ENCODE data around the gene FLYWCH1. TPM values are rescaled to one million over a fixed set of nuclear protein-coding genes. Genes with fewer than 3 reads are reported as not detected.

FLYWCH1 gene
- total and polyA plus RNA-seq, 10 of the 15 experiments (the other 5 are each of a cell fraction or from before 2014, with no cell fraction given) = 0.47 to 33.8 (median 11.2) TPM

DNA sequence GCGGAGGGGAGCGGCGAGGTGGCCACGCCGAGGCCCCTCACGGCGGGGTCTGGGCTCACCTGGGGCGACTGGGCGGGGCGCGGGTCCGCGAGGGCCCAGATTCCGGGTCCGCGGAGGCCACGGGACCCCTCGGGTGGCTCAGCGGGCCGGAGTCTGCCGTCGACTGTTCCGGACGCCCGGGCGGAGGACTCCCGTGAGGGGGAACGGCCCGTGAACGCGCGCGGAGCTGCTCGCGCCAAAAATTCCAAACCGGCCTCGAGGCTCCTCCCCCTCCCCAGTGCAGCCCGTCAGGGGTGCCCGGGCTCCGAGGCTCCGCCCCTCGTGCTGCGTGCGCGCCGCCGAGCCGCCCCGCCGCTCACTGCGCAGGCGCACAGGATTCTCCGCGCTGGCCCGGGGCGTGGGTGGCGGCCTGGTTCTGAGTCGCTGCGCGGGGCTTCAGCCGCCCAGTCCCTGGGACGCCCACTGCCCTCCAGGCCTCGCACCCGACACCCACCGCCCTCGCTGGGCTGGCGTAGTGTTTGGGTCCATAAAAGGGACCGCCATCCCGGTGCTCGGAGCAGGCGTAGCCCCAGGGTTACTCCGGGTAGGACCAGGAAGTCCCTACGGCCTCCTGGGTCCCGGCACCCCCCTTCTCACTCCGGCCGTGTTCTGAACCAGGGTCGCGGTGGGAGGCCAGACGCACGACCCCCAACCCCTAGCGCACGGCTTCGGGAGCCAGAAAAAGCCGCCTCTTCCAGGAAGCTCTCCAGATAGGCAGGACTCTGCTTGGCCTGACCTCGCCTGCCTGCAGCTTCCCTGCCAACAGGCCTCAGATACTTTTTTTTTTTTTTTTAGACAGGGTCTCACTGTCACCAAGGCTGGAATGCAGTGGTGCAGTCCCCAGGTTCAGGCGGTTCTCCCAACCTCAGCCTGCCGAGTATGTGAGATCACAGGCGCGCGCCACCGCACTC is 68.8 kb downstream of the FLYWCH1 start, which contains the start of gene PKMYT1 (continued):
- TF ChIP-seq RB1 (IDR thresholded peaks at IDR 0.05; ENCODE audit: borderline replicate concordance) (peak; percentile 81; the same call in 1 of the 2 replicates), ZNF24 (IDR thresholded peaks at IDR 0.05) (no peak), MTA2 (IDR thresholded peaks at IDR 0.05; ENCODE audit: low read depth) (no peak), STAT3 (IDR thresholded peaks at IDR 0.05; ENCODE audit: low read depth, low read length) (no peak), SMC3 (IDR thresholded peaks at IDR 0.05; ENCODE audit: borderline replicate concordance, low read length) (no peak), HDAC2 (IDR thresholded peaks at IDR 0.05) (no peak), MEF2A (IDR thresholded peaks at IDR 0.05; ENCODE audit: insufficient read depth, low read depth, low read length) (no peak), TCF7 (IDR thresholded peaks at IDR 0.05; ENCODE audit: borderline replicate concordance) (no peak), TBL1XR1 (IDR thresholded peaks at IDR 0.05; ENCODE audit: low read depth, low read length) (no peak), EED (IDR thresholded peaks at IDR 0.05; ENCODE audit: low read depth) (no peak), NBN (IDR thresholded peaks at IDR 0.05) (peak; percentile 53), HCFC1 (IDR thresholded peaks at IDR 0.05; ENCODE audit: low read length) (no peak), SIN3A (IDR thresholded peaks at IDR 0.05; ENCODE audit: low read depth, low read length) (peak; percentile 89), MYB (IDR thresholded peaks at IDR 0.05; ENCODE audit: borderline replicate concordance, low read depth, low read length) (no peak)
- TF ChIP-seq, protein P1, sequence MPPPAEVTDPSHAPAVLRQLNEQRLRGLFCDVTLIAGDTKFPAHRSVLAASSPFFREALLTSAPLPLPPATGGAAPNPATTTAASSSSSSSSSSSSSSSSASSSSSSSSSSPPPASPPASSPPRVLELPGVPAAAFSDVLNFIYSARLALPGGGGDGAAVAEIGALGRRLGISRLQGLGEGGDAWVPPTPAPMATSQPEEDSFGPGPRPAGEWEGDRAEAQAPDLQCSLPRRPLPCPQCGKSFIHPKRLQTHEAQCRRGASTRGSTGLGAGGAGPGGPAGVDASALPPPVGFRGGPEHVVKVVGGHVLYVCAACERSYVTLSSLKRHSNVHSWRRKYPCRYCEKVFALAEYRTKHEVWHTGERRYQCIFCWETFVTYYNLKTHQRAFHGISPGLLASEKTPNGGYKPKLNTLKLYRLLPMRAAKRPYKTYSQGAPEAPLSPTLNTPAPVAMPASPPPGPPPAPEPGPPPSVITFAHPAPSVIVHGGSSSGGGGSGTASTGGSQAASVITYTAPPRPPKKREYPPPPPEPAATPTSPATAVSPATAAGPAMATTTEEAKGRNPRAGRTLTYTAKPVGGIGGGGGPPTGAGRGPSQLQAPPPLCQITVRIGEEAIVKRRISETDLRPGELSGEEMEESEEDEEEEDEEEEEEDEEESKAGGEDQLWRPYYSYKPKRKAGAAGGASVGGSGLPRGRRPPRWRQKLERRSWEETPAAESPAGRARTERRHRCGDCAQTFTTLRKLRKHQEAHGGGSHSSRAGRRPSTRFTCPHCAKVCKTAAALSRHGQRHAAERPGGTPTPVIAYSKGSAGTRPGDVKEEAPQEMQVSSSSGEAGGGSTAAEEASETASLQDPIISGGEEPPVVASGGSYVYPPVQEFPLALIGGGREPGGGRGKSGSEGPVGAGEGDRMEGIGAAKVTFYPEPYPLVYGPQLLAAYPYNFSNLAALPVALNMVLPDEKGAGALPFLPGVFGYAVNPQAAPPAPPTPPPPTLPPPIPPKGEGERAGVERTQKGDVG (CRISPR knock-in tag; IDR thresholded peaks at IDR 0.05) = no peak
- TF ChIP-seq, protein P2, sequence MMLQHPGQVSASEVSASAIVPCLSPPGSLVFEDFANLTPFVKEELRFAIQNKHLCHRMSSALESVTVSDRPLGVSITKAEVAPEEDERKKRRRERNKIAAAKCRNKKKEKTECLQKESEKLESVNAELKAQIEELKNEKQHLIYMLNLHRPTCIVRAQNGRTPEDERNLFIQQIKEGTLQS (IDR thresholded peaks at IDR 0.05; ENCODE audit: borderline replicate concordance, extremely low read depth, low read depth, low read length) = no peak
